HG02759 (cell line): ENCODE results near the gene AMPD1.

Experiments used
- ATAC-seq: cut with Tn5 transposase; IDR thresholded peaks from one replicate; pipeline ENCODE4 v1.9.1; 2021; ENCODE audit warnings: mild to moderate bottlenecking, moderate library complexity; ENCODE audit not compliant: unreplicated experiment

Gene AMPD1

DNA sequence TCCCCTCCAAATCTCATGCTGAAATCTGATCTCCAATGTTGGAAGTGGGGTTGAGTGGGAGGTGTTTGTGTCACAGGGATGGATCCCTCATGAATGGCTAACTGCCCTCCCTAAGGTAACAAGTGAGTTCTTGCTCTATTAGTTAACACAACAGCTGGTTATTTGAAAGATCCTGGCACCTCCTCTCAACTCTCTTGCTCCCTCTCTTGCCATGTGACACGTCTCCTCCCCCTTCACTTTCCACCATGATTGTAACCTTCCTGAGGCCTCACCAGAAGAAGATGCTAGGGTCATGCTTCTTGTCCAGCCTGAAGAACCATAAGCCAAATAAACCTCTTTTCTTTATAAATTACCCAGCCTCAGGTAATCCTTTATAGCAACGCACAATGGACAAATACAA lies 54.0 kb downstream of the AMPD1 start:
- ATAC-seq = no peak

DNA sequence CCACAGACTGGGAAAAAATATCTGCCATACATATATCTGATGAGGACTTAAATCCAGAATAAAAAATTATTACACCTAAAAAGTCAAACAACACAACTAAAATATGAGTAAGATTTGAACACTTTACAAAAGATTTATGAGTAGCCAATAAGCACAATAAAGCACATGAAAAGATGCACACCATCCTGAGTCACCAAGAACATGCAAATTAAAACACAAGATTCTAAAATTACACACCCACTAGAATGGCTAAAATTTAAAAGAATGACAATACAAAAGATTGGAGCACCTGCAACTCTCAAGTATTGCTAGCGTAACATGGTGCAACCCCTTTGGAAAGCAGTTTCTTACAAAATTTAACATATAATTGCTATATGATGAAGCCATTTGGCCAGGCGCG lies 56.4 kb downstream of the AMPD1 start:
- ATAC-seq = no peak

DNA sequence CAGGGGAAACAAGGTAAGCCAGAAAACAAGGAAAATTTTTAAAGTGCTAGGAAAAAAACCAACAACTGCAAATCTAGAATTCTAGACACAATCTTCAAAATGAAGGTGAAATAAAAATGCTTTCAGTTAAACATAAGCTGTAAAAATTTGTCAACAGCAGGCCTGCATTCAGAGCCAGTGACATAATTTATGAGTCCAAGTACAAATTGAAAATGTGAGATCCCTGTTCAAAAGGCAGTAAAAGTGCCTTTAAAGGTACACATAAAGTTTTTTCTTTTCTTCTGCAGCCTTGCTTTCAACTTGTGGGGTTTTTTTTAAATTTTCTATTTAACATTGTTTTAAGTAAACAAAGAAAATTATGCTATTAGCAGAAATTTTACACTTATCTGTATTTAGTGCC lies 62.9 kb downstream of the AMPD1 start:
- no peak for ATAC-seq

DNA sequence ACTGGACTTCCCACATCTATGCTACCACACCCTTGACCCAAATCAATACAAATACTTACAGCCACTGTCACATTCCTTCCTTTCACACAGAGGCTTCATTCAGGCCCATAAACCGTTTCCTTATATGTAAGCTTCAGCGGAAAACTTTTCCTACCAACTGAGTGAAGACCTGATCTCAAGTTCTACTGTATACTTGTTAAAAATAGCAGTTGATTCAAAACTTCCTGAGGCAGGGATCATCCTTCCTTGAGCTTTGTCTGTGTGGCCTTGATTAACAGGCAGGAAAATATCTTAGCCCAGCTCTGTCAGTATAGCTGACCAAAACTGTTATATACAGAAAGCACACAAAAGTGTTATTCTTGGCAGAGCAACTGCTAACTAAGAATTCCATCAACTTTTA lies 68.2 kb downstream of the AMPD1 start:
- no peak for ATAC-seq

DNA sequence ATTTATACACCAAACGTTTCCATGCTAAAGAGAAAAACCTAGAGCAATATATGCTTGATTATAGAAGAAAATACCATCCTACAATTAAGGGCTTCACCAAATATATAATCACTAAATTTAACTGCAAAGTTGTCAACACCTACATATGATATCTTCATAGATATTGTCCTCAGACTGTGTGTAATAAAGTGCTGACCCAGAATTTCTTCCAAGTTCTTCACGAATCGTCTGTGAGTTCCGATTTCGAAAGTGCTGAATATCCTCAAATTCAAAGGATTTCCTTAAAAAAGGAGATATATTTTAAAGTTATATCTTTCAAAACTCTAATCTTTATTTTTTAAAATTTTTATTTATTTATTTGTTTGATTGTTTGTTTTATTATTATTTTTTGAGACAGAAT lies 72.0 kb downstream of the AMPD1 start:
- no peak for ATAC-seq
